Aorta (tissue), 5 donors: ENCODE measurements around the gene FHAD1. TPM values are rescaled to one million over a fixed set of nuclear protein-coding genes. Genes with fewer than 3 reads are reported as not detected.

ENCODE experiments used
- ATAC-seq: fragments of 200-7000 bp; cut with Tn5 transposase; one replicate; pipeline ENCODE4 v1.9.1; 2022; ENCODE audit warnings: moderate library complexity; ENCODE audit not compliant: low FRiP score
- DNase-seq, 2 donors: peaks; one replicate each; pipeline ENCODE4 v3.0.0-alpha.2; 2020
- H3K27ac ChIP-seq, 2 donors: one replicate each; pipeline ENCODE4 v1.5.1; 2013; ENCODE audit warnings: low read length in 2 of 2, mild to moderate bottlenecking in 2 of 2, moderate library complexity in 2 of 2, control low read depth in 1 of 2, inconsistent platforms in 1 of 2, low read depth in 1 of 2
- H3K27me3 ChIP-seq, 2 donors: one replicate each; pipeline ENCODE4 v1.6.1; 2013; ENCODE audit warnings: control low read depth in 1 of 2, low read length in 1 of 2, mild to moderate bottlenecking in 1 of 2, moderate library complexity in 1 of 2; ENCODE audit not compliant: insufficient read depth in 2 of 2, control insufficient read depth in 1 of 2
- H3K36me3 ChIP-seq, 2 donors: one replicate each; pipeline ENCODE4 v1.6.1; 2013; ENCODE audit warnings: control low read depth in 1 of 2, low read length in 1 of 2, mild to moderate bottlenecking in 1 of 2; ENCODE audit not compliant: insufficient read depth in 2 of 2, control insufficient read depth in 1 of 2
- H3K4me1 ChIP-seq, 2 donors: one replicate each; pipeline ENCODE4 v1.6.1; 2013; ENCODE audit warnings: low read length in 2 of 2, control low read depth in 1 of 2, mild to moderate bottlenecking in 1 of 2, moderate library complexity in 1 of 2; ENCODE audit not compliant: insufficient read depth in 2 of 2, control insufficient read depth in 1 of 2
- H3K4me3 ChIP-seq, 2 donors: one replicate each; pipeline ENCODE4 v1.5.1; 2013; ENCODE audit warnings: low read length in 2 of 2, control low read depth in 1 of 2, mild to moderate bottlenecking in 1 of 2
- H3K9me3 ChIP-seq: one replicate; pipeline ENCODE4 v1.6.1; 2013; ENCODE audit warnings: mild to moderate bottlenecking, low read length; ENCODE audit not compliant: control insufficient read depth
- WGBS, 2 donors: extraction: QIAGEN DNeasy Blood & Tissue Kit; methylation state at CpG; one replicate each; pipeline ENCODE4 v1.1.7; 2013; 5-methylcytosine and 5-hydroxymethylcytosine counted together
- intact Hi-C, 2 donors: fragments of 100-400 bp; cut with DNase I; formaldehyde crosslinking; loops; one replicate each; pipeline versions ENCODE4 v1.14.2 to v1.15.0; 2022
- polyA plus RNA-seq, 2 donors: library from polyadenylated mRNA; stranded (reverse); fragments of 200-250 nt; gene quantifications; one replicate each; pipeline ENCODE4 v1.2.3, GENCODE V29; 2013
- total RNA-seq, 2 donors: library from RNA; stranded (reverse); fragmentation: NEBNext Ultra II Directional; extraction: Animal tissue kit (Norgen Biotek cat#: 25700); gene quantifications; one replicate each; pipeline ENCODE4 v1.2.1, GENCODE V29; 2021
- donor health status: healthy with polysubstance abuse.
- donor health status: Bipolar disorder and iron deficiency.
- donor health status: DM: no; HTN: no; CAD: no.
- donor health status: DM: no; HTN: no; CAD: no.
- donor health status: DM: yes; HTN: yes; CAD: no.

FHAD1 gene
- total and polyA plus RNA-seq, 4 donors = 0.03 to 2.7 (median 0.32) TPM; not detected in 1

DNA sequence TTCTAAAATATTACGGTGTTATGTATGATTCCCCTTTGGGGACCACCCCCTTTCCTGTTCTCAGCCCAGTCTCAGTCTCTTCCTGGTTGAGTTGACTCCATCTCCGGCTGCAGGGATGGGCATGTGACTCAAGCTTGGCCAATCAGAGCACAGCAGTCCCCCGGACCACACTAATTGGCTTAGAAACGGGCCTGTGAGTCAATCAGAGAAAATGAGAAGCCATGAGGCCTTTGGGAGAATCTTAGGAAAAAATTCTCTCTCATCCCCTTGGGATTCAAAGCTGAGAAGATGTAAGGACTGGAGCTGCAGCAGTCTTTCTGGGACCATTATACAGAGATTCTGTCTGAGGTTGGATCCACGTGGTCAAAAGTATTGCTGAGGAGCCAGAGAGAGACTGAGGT is 10.7 kb upstream of the FHAD1 start:
- Histone ChIP-seq H3K27me3 (no peaks in the 10 kb centered on the region), H3K36me3 (no peaks in the 10 kb centered on the region), H3K27ac (no peak overlapping the region), H3K4me1 (no peaks in the 10 kb centered on the region), H3K4me3 (no peak overlapping the region), H3K9me3 (no peaks in the 10 kb centered on the region)
- intact Hi-C loops = no loop called here
- ATAC-seq = no peak
- no peak for DNase-seq
- 83 to 86% methylated on average over 5 of the region's 5 CpGs for WGBS, 2 donors

GRCh38 chr1:15236746-15237145 is 10.3 kb upstream of the FHAD1 start:
- no peaks in the 10 kb centered on the region for H3K36me3 ChIP-seq
- H3K4me3 ChIP-seq = no peak overlapping the region
- 92 to 95% methylated on average over 9 of the region's 9 CpGs for WGBS, 2 donors
- intact Hi-C loops = no loop called here
- no peak for DNase-seq
- ATAC-seq = no peak
- H3K27ac ChIP-seq = no peak overlapping the region
- H3K4me1 ChIP-seq = no peaks in the 10 kb centered on the region
- H3K27me3 ChIP-seq = no peaks in the 10 kb centered on the region
- H3K9me3 ChIP-seq = no peaks in the 10 kb centered on the region

- intact Hi-C loops = no loop called here
- ATAC-seq (no peak), DNase-seq (no peak)
- H3K9me3 ChIP-seq = no peaks in the 10 kb centered on the region
- no peaks in the 10 kb centered on the region for H3K4me1 ChIP-seq
- WGBS, 2 donors = 91 to 100% methylated on average over 1 of the region's 1 CpG
- no peak overlapping the region for H3K27ac ChIP-seq
- no peaks in the 10 kb centered on the region for H3K27me3 ChIP-seq
- H3K36me3 ChIP-seq = no peaks in the 10 kb centered on the region
- no peak overlapping the region for H3K4me3 ChIP-seq
These were observed 8.2 kb upstream of the FHAD1 start for GRCh38 chr1:15238789-15239188.

- no peak for ATAC-seq
- WGBS, 2 donors = 90 to 92% methylated on average over 7 of the region's 7 CpGs
- no peaks in the 10 kb centered on the region for H3K36me3 ChIP-seq
- no peaks in the 10 kb centered on the region for H3K27me3 ChIP-seq
- no peak overlapping the region for H3K27ac ChIP-seq
- DNase-seq = no peak
- H3K4me1 ChIP-seq = no peaks in the 10 kb centered on the region
- H3K4me3 ChIP-seq = no peak overlapping the region
- no peaks in the 10 kb centered on the region for H3K9me3 ChIP-seq
- intact Hi-C loops = no loop called here
These were observed 4.3 kb upstream of the FHAD1 start for GRCh38 chr1:15242766-15243165.

DNA sequence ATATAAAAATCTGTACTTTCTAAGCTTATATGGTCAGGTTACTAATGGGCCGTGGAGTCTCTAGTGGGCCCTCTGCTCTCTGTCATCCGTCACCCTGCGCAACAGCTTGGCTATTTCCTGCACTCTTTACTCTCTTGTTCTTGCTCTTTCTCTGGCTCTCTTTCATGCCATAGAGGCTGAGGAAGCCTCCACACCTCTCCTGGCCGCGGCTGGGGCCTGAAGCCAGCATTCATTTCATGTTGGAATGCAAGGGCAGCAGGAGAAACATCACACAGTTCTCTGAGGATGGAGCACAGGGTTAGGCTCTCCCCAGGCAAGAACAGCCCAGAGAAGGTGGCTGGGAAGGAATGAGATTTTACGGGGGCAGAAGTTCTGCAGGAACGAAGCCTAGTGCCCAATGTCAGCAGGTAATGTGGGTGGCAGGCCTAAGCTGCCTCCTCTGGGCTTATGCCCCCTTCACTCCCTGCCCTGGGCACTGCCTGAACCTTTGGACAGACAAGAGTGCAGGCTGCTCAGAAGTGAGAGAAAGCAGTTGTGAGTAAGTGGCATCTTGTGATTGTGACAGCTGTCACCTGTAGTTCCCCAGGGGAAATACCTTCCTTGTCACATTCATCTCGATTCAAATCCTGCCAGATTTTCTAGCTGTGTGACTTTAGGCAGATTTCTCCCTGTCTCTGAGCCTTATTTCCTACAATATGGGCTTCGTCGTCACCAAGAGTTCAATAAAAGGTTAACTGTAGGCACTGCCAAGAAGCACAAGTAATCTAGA is 3.6 kb upstream of the FHAD1 start:
- H3K36me3 ChIP-seq = no peaks in the 10 kb centered on the region
- intact Hi-C loops = no loop called here
- DNase-seq = no peak
- WGBS, 2 donors = 59 to 69% methylated on average over 10 of the region's 10 CpGs
- no peak overlapping the region for H3K27ac ChIP-seq
- no peaks in the 10 kb centered on the region for H3K9me3 ChIP-seq
- no peaks in the 10 kb centered on the region for H3K27me3 ChIP-seq
- ATAC-seq = no peak
- H3K4me3 ChIP-seq = no peak overlapping the region
- H3K4me1 ChIP-seq = no peaks in the 10 kb centered on the region

- DNase-seq (no peak), ATAC-seq (no peak)
- Histone ChIP-seq H3K27me3 (no peaks in the 10 kb centered on the region), H3K27ac (no peak overlapping the region), H3K9me3 (no peaks in the 10 kb centered on the region), H3K4me3 (no peak overlapping the region), H3K4me1 (no peaks in the 10 kb centered on the region), H3K36me3 (no peaks in the 10 kb centered on the region)
- WGBS, 2 donors = 90 to 93% methylated on average over 5 of the region's 5 CpGs
- intact Hi-C loops = loop anchor here in 1 of 2 donors (5.0 kb wide), 1 partner anchor 33 kb away; no protein-coding TSS in a partner anchor
These were observed 2.2 kb upstream of the FHAD1 start for GRCh38 chr1:15244813-15245212.

- intact Hi-C loops = loop anchor here in 1 of 2 donors (5.0 kb wide), 1 partner anchor 33 kb away; no protein-coding TSS in a partner anchor
- H3K9me3 ChIP-seq = no peaks in the 10 kb centered on the region
- H3K4me3 ChIP-seq = no peak overlapping the region
- no peaks in the 10 kb centered on the region for H3K4me1 ChIP-seq
- peak; percentile 59 for ATAC-seq
- no peak overlapping the region for H3K27ac ChIP-seq
- DNase-seq = peak in 1 of 2 donors; percentile 61
- WGBS, 2 donors = 61 to 64% methylated on average over 11 of the region's 11 CpGs
- no peaks in the 10 kb centered on the region for H3K36me3 ChIP-seq
- H3K27me3 ChIP-seq = no peaks in the 10 kb centered on the region
These were observed 1.2 kb upstream of the FHAD1 start for GRCh38 chr1:15245593-15246360.

GRCh38 chr1:15248216-15248615 is 1.2 kb downstream of the FHAD1 start:
- intact Hi-C loops = loop anchor here in 1 of 2 donors (5.0 kb wide), 1 partner anchor 36 kb away; no protein-coding TSS in a partner anchor
- ATAC-seq = no peak
- 96% methylated on average over 4 of the region's 4 CpGs for WGBS, 2 donors
- H3K9me3 ChIP-seq = no peaks in the 10 kb centered on the region
- no peak overlapping the region for H3K27ac ChIP-seq
- H3K4me3 ChIP-seq = no peak overlapping the region
- DNase-seq = no peak
- no peaks in the 10 kb centered on the region for H3K27me3 ChIP-seq
- H3K4me1 ChIP-seq = no peaks in the 10 kb centered on the region
- no peaks in the 10 kb centered on the region for H3K36me3 ChIP-seq
